ENCODE results near the gene CALML6. TPM values are rescaled to one million over a fixed set of nuclear protein-coding genes. Genes with fewer than 3 reads are reported as not detected.

The CALML6 gene
- polyA plus RNA-seq, 3 donors: 0.24 TPM; not detected in 2

DNA sequence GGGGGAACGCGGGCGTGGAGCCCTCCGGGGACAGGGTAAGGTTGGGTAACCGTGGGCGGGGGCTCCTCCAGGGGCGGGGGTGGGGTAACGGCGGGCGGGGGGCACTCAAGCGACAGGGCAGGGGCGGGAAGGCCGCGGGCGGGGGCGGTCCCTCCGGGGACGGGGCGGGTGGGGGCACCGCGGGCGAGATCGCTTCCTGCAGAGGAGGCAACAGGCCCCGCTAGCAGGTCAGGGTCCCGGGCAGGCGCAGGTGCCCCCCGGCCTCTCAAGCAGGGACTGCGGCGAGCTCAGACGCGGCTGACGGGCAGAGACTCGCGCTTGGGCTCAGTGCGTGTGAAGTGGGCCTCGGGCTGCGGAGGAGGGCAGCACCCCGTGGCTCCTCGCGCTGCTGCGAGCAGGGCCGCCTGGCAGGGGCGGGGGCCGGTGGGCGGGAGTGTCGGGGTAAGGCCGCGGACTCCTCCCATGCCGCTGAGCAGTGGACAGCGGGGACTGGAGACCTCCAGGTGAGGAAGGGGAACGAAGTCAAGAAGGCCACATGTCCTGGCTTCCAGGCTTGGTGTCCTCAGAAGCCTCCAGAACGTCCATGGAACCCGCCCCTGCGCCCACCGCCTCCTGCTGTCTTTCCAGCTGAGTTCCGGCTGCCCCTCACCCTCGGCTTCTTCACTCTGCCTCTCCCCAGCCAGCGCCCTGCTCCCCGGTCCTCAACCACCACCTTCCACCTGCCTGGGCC is 23.5 kb upstream of the CALML6 start:
- H3K9me3 ChIP-seq (replicated peaks in 1 of 2; ENCODE audit: control insufficient read depth in 1 of 2, insufficient read depth in 1 of 2, low read length in 2 of 2): no peaks in the 10 kb centered on the region
- intact Hi-C loops (cut with micrococcal nuclease): loop anchor here (5.0 to 10.0 kb wide), 4 partner anchors 34 to 114 kb away; partner anchors contain the start of gene NADK (in 1 of the 2)
- Mint-ChIP-seq H3K27ac (peak overlapping the region; percentile 72 to 87 (median 83)), H3K4me3 (peak overlapping the region; percentile 76 to 89), H3K27me3 (ENCODE audit: low read depth in 3 of 3) (peaks cover 10 to 25% (median 17%) of the 10 kb centered on the region in 3 donors), H3K36me3 (peaks cover 0 to 8% of the 10 kb centered on the region in 2 donors), H3K4me1 (peaks cover 47% of the 10 kb centered on the region), H3K9me3 (peaks cover 0 to 2% (median 0%) of the 10 kb centered on the region in 7 donors)
- H3K79me2 ChIP-seq (ENCODE audit: insufficient read depth, low read length): peaks cover 57% of the 10 kb centered on the region
- peaks cover 28 to 38% of the 10 kb centered on the region in 2 donors for H3K4me1 ChIP-seq (ENCODE audit: control insufficient read depth in 1 of 2, insufficient read depth in 2 of 2, low read length in 2 of 2)
- H3K27ac ChIP-seq (ENCODE audit: low read depth in 1 of 2, low read length in 2 of 2): peak overlapping the region; percentile 39 to 87
- DNase-seq: peak; percentile 47 to 74 (median 71)
- H3K36me3 ChIP-seq (replicated peaks in 1 of 2; ENCODE audit: control insufficient read depth in 1 of 2, insufficient read depth in 2 of 2, low read length in 2 of 2): no peaks in the 10 kb centered on the region
- peaks cover 46% of the 10 kb centered on the region for H4K20me1 ChIP-seq (ENCODE audit: insufficient read depth, low read length)
- peaks cover 0 to 11% of the 10 kb centered on the region in 2 donors for H3K27me3 ChIP-seq (ENCODE audit: control insufficient read depth in 2 of 2, insufficient read depth in 2 of 2, low read length in 2 of 2)
- H3K9ac ChIP-seq (ENCODE audit: insufficient read depth, low read length, poor library complexity, severe bottlenecking): peak overlapping the region; percentile 93
- TF ChIP-seq CTCF (IDR thresholded peaks at IDR 0.05): no peak
- H3K4me3 ChIP-seq (replicated peaks in 1 of 3; ENCODE audit: low read depth in 2 of 3, low read length in 3 of 3): peak overlapping the region; percentile 48 to 81 (median 75)
- peak overlapping the region; percentile 93 for H3K4me2 ChIP-seq (replicated peaks; ENCODE audit: extremely low read depth, low read length, poor library complexity, severe bottlenecking)
- peak overlapping the region; percentile 86 for H2AFZ ChIP-seq (ENCODE audit: insufficient read depth, low read depth, low read length, poor library complexity, severe bottlenecking)
- 0% methylated on average over 44 of the region's 59 CpGs for WGBS (ENCODE audit: insufficient coverage)

GRCh38 chr1:1892079-1892762 is 22.8 kb upstream of the CALML6 start:
- Histone ChIP-seq H3K4me3 (replicated peaks in 1 of 3; ENCODE audit: low read depth in 2 of 3, low read length in 3 of 3) (peak overlapping the region; percentile 48 to 81 (median 75)), H3K9ac (ENCODE audit: insufficient read depth, low read length, poor library complexity, severe bottlenecking) (peak overlapping the region; percentile 93), H4K20me1 (ENCODE audit: insufficient read depth, low read length) (peaks cover 39% of the 10 kb centered on the region), H3K27ac (ENCODE audit: low read depth in 1 of 2, low read length in 2 of 2) (peak overlapping the region in 1 of 2 donors; percentile 87), H3K36me3 (replicated peaks in 1 of 2; ENCODE audit: control insufficient read depth in 1 of 2, insufficient read depth in 2 of 2, low read length in 2 of 2) (no peaks in the 10 kb centered on the region), H3K4me1 (ENCODE audit: control insufficient read depth in 1 of 2, insufficient read depth in 2 of 2, low read length in 2 of 2) (peaks cover 28 to 34% of the 10 kb centered on the region in 2 donors), H2AFZ (ENCODE audit: insufficient read depth, low read depth, low read length, poor library complexity, severe bottlenecking) (peak overlapping the region; percentile 86), H3K9me3 (replicated peaks in 1 of 2; ENCODE audit: control insufficient read depth in 1 of 2, insufficient read depth in 1 of 2, low read length in 2 of 2) (no peaks in the 10 kb centered on the region), H3K4me2 (replicated peaks; ENCODE audit: extremely low read depth, low read length, poor library complexity, severe bottlenecking) (peak overlapping the region; percentile 93), H3K27me3 (ENCODE audit: control insufficient read depth in 2 of 2, insufficient read depth in 2 of 2, low read length in 2 of 2) (peaks cover 0 to 11% of the 10 kb centered on the region in 2 donors), H3K79me2 (ENCODE audit: insufficient read depth, low read length) (peaks cover 50% of the 10 kb centered on the region)
- intact Hi-C loops (cut with micrococcal nuclease): loop anchor here (5.0 to 10.0 kb wide), 4 partner anchors 35 to 115 kb away; partner anchors contain the start of gene NADK (in 1 of the 2)
- 33% methylated on average over 18 of the region's 21 CpGs for WGBS (ENCODE audit: insufficient coverage)
- TF ChIP-seq CTCF (IDR thresholded peaks at IDR 0.05): no peak
- Mint-ChIP-seq H3K36me3 (peaks cover 0 to 8% of the 10 kb centered on the region in 2 donors), H3K27ac (peak overlapping the region; percentile 72 to 87 (median 82)), H3K4me3 (peak overlapping the region; percentile 76 to 89), H3K4me1 (peaks cover 40% of the 10 kb centered on the region), H3K27me3 (ENCODE audit: low read depth in 3 of 3) (peaks cover 14 to 32% (median 20%) of the 10 kb centered on the region in 3 donors), H3K9me3 (peaks cover 0 to 2% (median 0%) of the 10 kb centered on the region in 7 donors)
- DNase-seq: no peak

Data from CD14-positive monocyte (primary cell).